GM12801 (cell line): Measurements from ENCODE around the gene SLC39A9.

ENCODE experiments used
- CTCF ChIP-seq: IDR thresholded peaks from one replicate; pipeline ENCODE4 v1.5.1; 2011; ENCODE audit warnings: control low read depth; ENCODE audit not compliant: insufficient read length; ENCODE audit errors: extremely low read depth

Gene SLC39A9

GRCh38 chr14:69360438-69361108, 37.9 kb upstream of the SLC39A9 start:
- no peak for TF ChIP-seq CTCF

GRCh38 chr14:69363055-69363454, 35.4 kb upstream of the SLC39A9 start:
- no peak for TF ChIP-seq CTCF

- no peak for TF ChIP-seq CTCF
Measured at GRCh38 chr14:69363964-69364363, 34.5 kb upstream of the SLC39A9 start.

- no peak for TF ChIP-seq CTCF
Measured at GRCh38 chr14:69364378-69364777, 34.1 kb upstream of the SLC39A9 start.

GRCh38 chr14:69366069-69366468, 32.4 kb upstream of the SLC39A9 start:
- no peak for TF ChIP-seq CTCF

GRCh38 chr14:69366761-69367160, 31.7 kb upstream of the SLC39A9 start:
- TF ChIP-seq CTCF = no peak

- TF ChIP-seq CTCF = no peak
Measured at GRCh38 chr14:69368381-69368780, 30.1 kb upstream of the SLC39A9 start.

GRCh38 chr14:69370061-69370460, 28.4 kb upstream of the SLC39A9 start:
- TF ChIP-seq CTCF = no peak
